ENCODE data around the gene GSE1.

Gene GSE1

DNA sequence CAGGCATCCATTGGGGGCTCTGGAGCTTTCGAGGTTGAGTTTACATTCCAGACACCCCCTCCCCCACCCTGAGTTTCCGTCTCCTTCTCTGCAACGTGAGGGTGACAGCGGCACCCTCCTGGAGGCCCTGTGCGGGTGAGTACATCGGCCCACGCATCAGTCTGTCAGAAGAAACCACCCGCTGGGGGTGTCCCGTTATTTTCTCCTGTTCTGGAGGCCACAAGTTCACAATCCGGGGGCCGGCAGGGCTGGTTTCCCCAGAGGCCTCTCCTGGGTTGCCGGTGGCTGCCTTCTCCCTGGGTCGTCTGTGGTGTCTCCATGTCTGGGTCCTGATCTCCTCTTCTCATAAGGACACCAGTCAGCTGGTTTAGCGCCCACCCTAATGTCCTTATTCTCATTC, 35.7 kb downstream of the GSE1 start:
- no peak overlapping the region for H3K4me3 ChIP-seq (ENCODE audit: low read depth, low read length)
- no peak for DNase-seq (ENCODE audit: low read depth)

DNA sequence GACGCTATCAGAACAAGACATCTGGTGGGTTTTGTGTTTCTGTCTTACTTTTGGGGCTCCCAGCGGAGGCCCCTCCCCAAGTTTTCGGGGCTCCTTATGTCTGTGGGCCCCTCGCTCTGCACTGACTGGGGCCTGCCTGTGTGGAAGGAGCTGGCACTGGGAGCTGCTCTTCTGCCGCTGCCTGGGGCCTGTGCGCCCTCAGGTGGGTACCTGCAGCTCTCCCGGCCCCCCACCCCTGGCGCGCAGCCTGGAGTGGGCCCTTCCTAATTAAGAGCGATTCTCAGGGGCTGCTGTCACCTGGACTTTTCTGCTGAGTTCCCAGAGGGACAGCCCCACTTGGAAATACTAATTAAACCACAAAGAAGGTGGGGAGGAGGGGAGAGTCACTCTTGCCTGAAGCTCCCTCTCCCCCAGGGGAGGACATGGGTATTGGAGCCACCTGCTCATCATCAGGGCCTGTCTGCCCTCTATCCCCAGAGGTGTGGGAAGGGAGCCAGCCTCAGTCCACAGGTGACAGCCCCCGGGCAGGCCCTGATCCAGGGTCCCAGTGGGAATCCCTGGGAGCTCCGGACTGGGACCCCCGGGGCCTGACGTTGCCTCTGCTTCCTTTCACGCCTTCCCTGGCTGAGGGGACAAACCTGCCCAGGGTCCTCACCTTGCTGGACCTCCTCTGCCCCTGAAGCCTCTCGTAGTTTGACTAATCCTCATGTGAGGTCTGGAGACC, 36.5 kb downstream of the GSE1 start:
- TF ChIP-seq MYC (IDR thresholded peaks at IDR 0.05; ENCODE audit: low read depth, low read length): no peak
- TF ChIP-seq, protein P1, sequence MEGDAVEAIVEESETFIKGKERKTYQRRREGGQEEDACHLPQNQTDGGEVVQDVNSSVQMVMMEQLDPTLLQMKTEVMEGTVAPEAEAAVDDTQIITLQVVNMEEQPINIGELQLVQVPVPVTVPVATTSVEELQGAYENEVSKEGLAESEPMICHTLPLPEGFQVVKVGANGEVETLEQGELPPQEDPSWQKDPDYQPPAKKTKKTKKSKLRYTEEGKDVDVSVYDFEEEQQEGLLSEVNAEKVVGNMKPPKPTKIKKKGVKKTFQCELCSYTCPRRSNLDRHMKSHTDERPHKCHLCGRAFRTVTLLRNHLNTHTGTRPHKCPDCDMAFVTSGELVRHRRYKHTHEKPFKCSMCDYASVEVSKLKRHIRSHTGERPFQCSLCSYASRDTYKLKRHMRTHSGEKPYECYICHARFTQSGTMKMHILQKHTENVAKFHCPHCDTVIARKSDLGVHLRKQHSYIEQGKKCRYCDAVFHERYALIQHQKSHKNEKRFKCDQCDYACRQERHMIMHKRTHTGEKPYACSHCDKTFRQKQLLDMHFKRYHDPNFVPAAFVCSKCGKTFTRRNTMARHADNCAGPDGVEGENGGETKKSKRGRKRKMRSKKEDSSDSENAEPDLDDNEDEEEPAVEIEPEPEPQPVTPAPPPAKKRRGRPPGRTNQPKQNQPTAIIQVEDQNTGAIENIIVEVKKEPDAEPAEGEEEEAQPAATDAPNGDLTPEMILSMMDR (IDR thresholded peaks at IDR 0.05; ENCODE audit: low read depth, low read length): no peak
- no peak for TF ChIP-seq POLR2A (IDR thresholded peaks at IDR 0.05; ENCODE audit: extremely low read depth, insufficient read length)
- TF ChIP-seq, protein P2, sequence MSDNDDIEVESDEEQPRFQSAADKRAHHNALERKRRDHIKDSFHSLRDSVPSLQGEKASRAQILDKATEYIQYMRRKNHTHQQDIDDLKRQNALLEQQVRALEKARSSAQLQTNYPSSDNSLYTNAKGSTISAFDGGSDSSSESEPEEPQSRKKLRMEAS (IDR thresholded peaks at IDR 0.05; ENCODE audit: low read depth, low read length): no peak
- no peak for DNase-seq (ENCODE audit: low read depth)
- H3K4me3 ChIP-seq (ENCODE audit: low read depth, low read length): no peak overlapping the region

More for the DNA sequence above, 35.7 kb downstream of the GSE1 start:
- TF ChIP-seq, protein P1 (IDR thresholded peaks at IDR 0.05; ENCODE audit: low read depth, low read length): no peak
- TF ChIP-seq MYC (IDR thresholded peaks at IDR 0.05; ENCODE audit: low read depth, low read length) (no peak), POLR2A (IDR thresholded peaks at IDR 0.05; ENCODE audit: extremely low read depth, insufficient read length) (no peak)
- TF ChIP-seq, protein P2 (IDR thresholded peaks at IDR 0.05; ENCODE audit: low read depth, low read length): no peak

- DNase-seq (ENCODE audit: low read depth): no peak
Measured at GRCh38 chr16:85650135-85650843, 37.2 kb downstream of the GSE1 start.

DNA sequence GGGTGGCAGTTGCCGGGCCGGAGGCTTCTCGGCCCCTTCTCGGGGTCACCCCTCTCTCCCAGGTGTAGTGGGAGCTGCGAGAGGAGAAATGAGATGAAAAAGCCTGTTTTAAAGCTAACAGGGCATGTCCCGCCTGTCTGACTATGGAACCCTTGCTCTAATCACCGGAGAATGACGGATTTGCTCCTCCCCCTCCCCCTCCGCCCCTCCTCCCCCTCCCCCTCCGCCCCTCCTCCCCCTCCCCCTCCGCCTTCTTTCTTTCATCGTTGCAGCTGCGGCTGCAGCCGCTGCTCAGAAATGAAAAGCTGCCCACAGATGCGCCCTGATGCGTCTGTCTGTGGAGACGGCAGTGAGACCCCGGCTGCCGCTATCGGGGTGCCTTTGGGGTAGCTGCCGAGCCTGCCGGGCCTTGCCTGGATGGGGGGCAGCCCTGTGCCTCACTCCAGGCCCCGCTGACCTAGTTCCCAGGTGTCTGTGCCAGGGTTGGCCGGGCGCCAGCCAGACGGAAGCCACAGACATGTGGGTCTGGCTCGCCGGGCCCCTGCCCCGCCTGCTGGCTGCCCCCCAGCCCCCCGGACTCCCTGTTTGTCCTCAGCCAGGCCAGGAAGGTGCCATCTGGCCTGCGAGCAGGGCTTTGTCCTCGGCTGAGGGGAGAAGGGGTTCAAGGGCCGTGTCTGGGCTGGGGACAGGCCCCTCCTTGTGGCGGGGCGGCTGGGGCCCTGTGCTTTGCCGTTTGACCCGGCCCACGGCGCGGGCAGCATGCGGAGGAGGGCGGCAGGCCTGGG, 37.9 kb downstream of the GSE1 start:
- H3K4me3 ChIP-seq (ENCODE audit: low read depth, low read length): no peak overlapping the region
- TF ChIP-seq, protein P2 (IDR thresholded peaks at IDR 0.05; ENCODE audit: low read depth, low read length): no peak
- TF ChIP-seq, protein P1 (IDR thresholded peaks at IDR 0.05; ENCODE audit: low read depth, low read length): no peak
- TF ChIP-seq MYC (IDR thresholded peaks at IDR 0.05; ENCODE audit: low read depth, low read length) (no peak), POLR2A (IDR thresholded peaks at IDR 0.05; ENCODE audit: extremely low read depth, insufficient read length) (no peak)
- DNase-seq (ENCODE audit: low read depth): no peak

More at GRCh38 chr16:85650135-85650843, 37.2 kb downstream of the GSE1 start:
- TF ChIP-seq, protein P1 (IDR thresholded peaks at IDR 0.05; ENCODE audit: low read depth, low read length): no peak
- TF ChIP-seq, protein P2 (IDR thresholded peaks at IDR 0.05; ENCODE audit: low read depth, low read length): no peak
- TF ChIP-seq MYC (IDR thresholded peaks at IDR 0.05; ENCODE audit: low read depth, low read length) (no peak), POLR2A (IDR thresholded peaks at IDR 0.05; ENCODE audit: extremely low read depth, insufficient read length) (no peak)
- no peak overlapping the region for H3K4me3 ChIP-seq (ENCODE audit: low read depth, low read length)

- no peak for DNase-seq (ENCODE audit: low read depth)
- TF ChIP-seq, protein P1 (IDR thresholded peaks at IDR 0.05; ENCODE audit: low read depth, low read length): no peak
- no peak for TF ChIP-seq MYC (IDR thresholded peaks at IDR 0.05; ENCODE audit: low read depth, low read length)
- no peak for TF ChIP-seq POLR2A (IDR thresholded peaks at IDR 0.05; ENCODE audit: extremely low read depth, insufficient read length)
- TF ChIP-seq, protein P2 (IDR thresholded peaks at IDR 0.05; ENCODE audit: low read depth, low read length): no peak
- H3K4me3 ChIP-seq (ENCODE audit: low read depth, low read length): no peak overlapping the region
Measured at GRCh38 chr16:85651629-85652430, 38.7 kb downstream of the GSE1 start.

Measured in NB4 (cell line).